Mammary epithelial cell (primary cell): ENCODE data around the gene GPR39.

Experiments
- EZH2 ChIP-seq: IDR thresholded peaks from 2 replicates; pipeline ENCODE4 v1.6.1; 2012; ENCODE audit warnings: low read length, inconsistent platforms, borderline replicate concordance
- TF ChIP-seq, protein P1 (sequence below), 2 donors: IDR thresholded peaks in 1 of 2; conservative IDR thresholded peaks in 1 of 2; 2 replicates each; pipeline ENCODE4 v1.5.1; 2011 to 2012; ENCODE audit warnings: inconsistent platforms in 2 of 2, low read length in 2 of 2, mild to moderate bottlenecking in 2 of 2, control low read depth in 1 of 2, low read depth in 1 of 2; ENCODE audit not compliant: insufficient read depth in 1 of 2; ENCODE audit errors: extremely low read depth in 1 of 2

DNA sequence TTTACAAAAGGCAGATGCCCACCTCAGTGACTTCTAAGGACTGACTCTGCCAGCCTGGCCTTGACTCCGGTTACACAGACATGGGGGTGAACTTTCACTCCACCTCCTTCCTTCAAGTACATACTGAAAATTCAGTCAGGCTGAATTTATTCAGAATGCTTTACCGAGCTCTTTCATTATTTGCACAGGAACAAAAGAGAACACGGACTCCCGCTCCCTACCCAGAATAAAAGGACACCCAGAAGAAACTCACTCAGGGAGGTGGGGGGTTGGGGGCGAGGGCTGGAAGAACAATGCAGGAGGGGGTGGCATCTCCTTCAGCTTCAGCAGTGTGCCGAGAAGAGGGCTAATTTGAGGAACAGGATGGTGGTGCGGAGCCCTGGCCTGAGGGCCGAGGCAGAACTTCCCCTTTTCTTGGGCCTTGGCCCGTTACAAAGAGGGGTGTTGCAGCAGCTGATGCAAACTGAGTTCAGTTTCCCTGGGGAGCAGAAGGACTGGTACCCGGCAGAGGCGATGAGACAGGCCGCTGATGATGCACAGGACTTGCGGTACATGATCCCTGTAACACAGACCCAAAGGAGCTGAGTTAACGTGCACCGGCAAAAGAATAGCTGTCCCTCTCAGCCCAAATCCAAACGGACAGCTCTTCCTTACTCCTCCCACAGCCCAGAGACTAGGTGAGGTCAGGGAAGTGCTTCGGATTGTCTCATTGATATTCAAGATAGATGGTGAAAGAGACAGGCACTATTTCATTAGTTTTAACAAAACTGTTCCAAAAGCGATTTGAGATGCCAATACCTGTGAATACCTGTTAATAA is 229.3 kb downstream of the GPR39 start:
- TF ChIP-seq, protein P1, sequence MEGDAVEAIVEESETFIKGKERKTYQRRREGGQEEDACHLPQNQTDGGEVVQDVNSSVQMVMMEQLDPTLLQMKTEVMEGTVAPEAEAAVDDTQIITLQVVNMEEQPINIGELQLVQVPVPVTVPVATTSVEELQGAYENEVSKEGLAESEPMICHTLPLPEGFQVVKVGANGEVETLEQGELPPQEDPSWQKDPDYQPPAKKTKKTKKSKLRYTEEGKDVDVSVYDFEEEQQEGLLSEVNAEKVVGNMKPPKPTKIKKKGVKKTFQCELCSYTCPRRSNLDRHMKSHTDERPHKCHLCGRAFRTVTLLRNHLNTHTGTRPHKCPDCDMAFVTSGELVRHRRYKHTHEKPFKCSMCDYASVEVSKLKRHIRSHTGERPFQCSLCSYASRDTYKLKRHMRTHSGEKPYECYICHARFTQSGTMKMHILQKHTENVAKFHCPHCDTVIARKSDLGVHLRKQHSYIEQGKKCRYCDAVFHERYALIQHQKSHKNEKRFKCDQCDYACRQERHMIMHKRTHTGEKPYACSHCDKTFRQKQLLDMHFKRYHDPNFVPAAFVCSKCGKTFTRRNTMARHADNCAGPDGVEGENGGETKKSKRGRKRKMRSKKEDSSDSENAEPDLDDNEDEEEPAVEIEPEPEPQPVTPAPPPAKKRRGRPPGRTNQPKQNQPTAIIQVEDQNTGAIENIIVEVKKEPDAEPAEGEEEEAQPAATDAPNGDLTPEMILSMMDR (conservative IDR thresholded peaks at IDR 0.05 in 1 of 2, IDR thresholded peaks at IDR 0.05 in 1 of 2; ENCODE audit: extremely low read depth in 1 of 2, insufficient read depth in 1 of 2, low read depth in 1 of 2, low read length in 2 of 2) = no peak
- TF ChIP-seq EZH2 = no peak
